ENCODE measurements around the gene ADAM12.
"Not testable (repeated sequence)": the region's sequence is repeated elsewhere in the genome, so short reads cannot be mapped to it uniquely, and the experiment has no call there.

ADAM12 gene

GRCh38 chr10:126001576-126001975 lies 386.7 kb downstream of the ADAM12 start:
- no peak for DNase-seq

DNA sequence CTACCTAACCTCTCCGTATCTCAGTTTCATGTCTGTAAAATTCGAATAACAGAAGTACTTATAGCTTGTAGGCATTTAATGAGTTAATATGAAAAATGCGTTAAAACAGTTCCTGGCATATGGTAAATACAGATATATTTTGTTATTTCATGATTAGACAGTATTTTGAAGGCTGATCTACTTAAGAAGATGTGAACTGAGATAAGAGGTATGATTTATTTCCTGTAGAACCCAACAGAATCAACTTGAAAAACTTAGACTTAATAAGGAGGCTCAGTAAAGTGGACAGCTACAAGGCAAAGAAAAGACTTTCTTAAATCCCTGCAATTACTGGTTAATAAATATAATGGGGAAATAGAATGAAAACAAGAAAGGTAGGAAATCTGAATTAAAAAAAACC lies 388.6 kb downstream of the ADAM12 start:
- no peak for DNase-seq

DNA sequence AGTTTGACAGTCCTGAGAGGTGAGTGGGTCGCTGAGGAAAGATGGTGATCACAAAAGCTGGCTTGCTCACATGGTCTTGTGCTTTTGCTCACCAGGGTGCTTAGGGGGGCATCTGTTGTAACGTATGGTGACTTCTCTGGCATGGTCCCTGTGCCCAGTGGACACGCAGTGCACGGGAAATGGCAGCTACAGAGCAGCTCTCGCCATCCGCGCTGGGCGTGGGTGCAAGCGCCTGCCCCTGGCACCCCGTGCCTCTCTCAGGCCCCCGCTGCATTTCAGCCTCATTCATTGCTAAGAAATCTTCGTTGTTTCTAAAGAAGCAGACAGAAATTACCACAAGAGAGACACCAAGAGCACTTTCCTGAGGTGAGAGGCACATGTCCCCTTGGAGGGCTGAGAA lies 390.7 kb downstream of the ADAM12 start:
- DNase-seq = no peak

DNA sequence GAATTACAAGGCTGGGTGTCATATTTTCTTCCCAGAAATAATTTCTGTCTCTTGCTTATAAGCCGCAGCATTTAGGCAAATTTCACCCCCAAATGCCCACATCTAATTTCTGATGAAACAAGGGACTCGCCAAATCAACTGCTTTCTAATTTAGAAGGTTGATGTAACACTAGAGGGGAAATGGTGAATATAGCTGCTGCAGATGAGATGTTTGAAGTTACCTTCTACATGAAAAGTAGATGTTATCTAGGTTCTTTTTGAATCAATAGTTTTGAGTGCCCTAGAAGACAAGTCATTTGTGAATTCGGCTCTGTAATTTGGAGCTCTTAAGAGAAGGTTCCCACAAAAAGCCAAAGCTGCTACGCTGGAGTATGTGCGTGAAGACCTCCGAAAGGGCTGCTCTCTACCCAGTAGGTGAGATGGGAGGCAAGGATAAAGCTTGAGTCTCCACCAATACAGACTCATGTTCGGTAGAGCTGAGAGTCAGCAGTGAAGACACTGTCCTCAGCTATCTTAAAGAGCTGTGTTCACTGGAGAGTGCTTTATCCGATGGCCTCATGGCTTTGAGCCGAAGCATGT lies 392.5 kb downstream of the ADAM12 start:
- no peak for DNase-seq

DNA sequence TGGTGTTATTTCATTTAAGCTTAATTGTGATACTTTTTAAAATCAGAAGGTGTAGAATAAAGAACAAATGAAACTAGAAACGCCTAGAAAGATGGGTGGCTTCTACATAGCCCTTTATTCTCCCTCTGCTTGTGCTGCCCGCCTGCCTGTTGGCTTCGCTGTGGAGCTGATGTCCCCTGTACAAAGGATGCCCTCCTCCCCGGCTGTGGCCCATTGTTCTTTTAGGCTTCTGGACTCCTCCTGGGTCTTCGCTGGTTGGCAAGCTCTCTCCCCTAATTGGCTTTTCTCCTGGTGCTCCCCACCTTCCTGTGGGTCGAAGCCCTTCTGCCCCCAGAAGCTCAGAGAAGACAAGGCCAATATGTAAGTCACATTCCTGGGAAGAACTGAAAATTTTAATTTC lies 393.7 kb downstream of the ADAM12 start:
- no peak for DNase-seq

DNA sequence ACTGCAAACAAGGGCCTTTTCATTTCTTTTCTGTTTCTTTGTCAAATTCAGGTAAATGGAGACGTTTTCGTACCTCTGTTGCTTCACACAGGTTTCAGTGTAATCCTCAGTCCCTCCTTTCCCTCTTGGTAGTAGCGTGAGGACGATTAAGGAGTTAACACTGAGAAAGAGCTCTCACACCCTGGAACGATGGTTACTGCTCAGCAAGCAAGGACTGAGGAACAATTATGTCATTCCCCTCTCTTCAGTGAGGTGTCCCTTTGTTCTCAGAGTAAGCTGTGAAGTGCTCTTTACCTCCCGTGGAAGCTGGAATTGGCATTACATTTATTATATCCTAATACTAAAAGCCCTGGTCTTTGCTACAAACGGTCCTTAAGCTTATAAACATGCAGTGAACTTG lies 396.0 kb downstream of the ADAM12 start:
- DNase-seq = no peak

DNA sequence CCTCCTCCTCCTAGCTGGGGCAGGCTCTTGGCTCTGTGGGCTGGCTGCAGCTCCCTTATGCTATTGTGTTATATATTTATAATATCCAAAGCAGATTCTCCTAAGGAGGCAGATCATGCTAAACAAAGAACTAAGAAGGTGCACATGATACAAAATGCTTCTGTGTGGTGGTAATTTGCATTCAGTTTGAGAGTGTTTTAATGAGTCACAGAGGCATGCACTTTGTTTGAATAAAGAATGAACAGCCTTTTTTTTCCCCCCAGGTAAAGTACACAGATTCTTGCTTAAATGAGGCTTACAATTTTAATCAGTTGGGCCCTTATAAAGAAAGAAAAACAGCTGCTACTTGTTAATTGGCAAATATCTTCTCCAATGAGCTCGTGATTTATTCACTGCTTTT lies 396.9 kb downstream of the ADAM12 start:
- no peak for DNase-seq

- DNase-seq = no peak
Observed at GRCh38 chr10:125990974-125991373, 397.3 kb downstream of the ADAM12 start.

- no peak for DNase-seq
Observed at GRCh38 chr10:125989791-125990190, 398.5 kb downstream of the ADAM12 start.

DNA sequence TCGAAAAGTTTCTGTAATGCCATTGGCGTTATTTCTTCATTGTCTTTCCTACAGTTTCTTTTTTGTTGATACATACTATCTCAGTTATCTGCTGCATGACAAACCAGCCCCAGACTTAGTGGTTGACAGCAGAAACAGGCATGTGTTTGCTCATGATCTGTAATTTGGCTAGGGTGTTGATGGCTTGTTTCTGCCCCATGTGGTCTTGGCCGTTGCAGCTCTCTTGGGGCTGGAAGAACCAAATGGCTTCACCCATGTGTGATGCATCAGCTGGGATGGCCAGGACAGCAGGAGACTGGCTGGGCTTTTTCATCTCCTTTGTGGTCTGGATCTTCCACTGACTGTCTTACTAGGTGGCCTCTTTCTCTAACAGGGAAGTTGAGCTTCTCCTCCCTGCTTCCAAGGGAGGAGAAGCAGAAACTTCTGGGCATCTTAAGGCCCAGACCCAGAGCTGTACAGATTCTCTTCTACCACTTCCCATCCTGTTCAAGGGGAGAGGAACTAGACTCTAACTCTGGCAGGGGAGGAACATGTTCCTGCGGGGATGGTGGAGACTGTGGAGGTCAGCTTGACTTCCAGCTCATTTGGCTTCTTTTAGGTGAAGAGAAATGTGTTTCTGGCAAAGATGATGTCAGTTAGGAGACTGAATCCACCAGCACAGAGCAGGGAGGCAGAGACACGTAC lies 402.6 kb downstream of the ADAM12 start:
- DNase-seq = no peak

DNA sequence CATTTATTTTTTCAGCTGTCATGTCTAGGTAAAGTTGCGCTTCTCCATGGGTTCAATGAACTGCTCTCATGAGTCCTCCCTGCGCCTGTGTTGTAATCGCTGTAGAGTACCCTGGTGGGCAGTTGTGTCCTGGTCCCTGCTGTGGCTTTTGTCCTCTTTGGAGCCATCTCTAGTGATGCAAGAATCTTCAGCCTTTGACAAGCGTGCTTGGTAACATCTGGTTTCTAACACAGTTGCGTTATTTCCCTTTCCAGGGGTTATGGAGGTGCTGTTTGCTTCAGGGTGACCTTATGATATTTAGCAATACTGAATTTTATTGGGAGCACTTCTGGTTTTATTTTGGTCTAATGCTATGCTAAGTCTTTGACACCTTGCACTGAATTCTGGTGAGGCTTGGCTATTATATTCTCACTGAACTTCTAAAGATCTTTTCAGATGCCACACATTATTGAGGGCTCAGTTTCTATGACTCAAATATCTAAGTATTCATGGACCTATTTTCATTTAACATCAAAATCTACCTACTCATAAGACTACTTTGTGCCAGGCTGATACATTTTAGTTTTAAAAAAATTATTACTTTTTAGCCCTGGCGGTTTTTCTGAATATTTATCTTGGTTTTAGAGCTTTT lies 403.3 kb downstream of the ADAM12 start:
- no peak for DNase-seq

GRCh38 chr10:125984346-125984745 lies 403.9 kb downstream of the ADAM12 start:
- no peak for DNase-seq

GRCh38 chr10:125983656-125984055 lies 404.6 kb downstream of the ADAM12 start:
- DNase-seq = no peak

- no peak for DNase-seq
Observed at GRCh38 chr10:125983161-125983560, 405.1 kb downstream of the ADAM12 start.

GRCh38 chr10:125982260-125982948 lies 405.9 kb downstream of the ADAM12 start:
- no peak for DNase-seq

DNA sequence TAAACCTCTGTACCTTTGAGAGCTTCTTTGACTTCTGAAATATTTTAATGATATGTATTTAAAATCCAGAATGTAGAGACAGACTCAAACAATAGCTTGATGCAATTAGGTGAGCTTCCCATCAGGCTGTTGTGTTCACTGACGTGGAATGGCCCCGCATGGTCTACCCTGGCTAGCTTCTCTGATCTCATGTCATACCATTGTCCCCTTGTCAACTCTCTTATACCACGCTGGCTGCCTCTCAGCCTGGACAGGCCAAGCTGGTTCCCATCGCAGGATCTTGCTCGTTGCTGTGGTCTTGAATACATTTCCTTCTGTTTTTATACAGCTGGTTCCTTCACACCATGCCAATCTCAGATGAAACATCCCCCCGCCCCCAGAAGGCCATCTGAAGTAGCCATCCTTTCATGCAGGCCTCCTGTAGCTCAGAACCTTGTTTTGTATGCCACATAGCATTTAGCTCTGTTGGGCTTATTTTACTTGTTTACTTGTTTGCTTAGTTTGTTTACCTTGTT lies 407.7 kb downstream of the ADAM12 start:
- no peak for DNase-seq

DNA sequence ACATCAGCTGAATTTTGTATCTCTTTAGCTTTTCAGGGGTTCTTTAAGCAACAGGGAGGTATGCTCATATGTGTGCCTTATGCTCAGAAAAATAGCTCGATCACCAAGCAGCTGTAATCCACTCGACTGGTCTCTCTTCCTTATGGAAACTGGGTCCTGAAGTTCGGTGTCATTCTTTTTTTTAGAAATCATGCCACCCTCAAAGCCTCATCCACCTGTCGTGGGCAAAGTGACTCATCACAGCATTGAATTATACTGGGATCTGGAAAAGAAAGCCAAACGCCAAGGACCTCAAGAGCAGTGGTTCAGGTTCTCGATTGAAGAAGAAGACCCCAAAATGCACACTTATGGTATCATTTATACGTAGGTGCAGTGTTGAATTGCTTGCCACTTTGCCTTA lies 408.3 kb downstream of the ADAM12 start:
- no peak for DNase-seq

GRCh38 chr10:125976960-125977605 lies 411.2 kb downstream of the ADAM12 start:
- DNase-seq = no peak

DNA sequence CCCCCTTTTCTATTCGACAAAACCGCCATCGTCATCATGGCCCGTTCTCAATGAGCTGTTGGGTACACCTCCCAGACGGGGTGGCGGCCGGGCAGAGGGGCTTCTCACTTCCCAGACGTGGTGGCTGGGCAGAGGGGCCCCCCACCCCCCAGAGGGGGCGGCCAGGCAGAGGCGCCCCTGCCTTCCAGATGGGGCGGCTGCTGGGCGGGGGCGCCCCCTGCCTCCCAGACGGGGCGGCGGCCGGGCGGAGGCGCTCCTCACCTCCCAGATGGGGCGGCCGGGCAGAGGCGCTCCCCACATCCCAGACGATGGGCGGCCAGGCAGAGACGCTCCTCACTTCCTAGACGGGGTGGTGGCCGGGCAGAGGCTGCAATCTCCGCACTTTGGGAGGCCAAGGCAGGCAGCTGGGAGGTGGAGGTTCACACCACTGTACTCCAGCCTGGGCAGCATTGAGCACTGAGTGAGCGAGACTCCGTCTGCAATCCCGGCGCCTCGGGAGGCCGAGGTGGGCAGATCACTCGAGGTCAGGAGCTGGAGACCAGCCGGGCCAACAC lies 418.1 kb downstream of the ADAM12 start:
- not testable (repeated sequence) for DNase-seq

GRCh38 chr10:125967533-125967932 lies 420.7 kb downstream of the ADAM12 start:
- no peak for DNase-seq

- DNase-seq = no peak
Observed at GRCh38 chr10:125964558-125964957, 423.7 kb downstream of the ADAM12 start.

All from stimulated activated CD4-positive, alpha-beta T cell treated with anti-CD3 and anti-CD28 coated beads, Interleukin-4, amount 100 ng/mL, for 4 hours (primary cell).